B cell (primary cell): ENCODE results near the gene DIPK1B. TPM values are rescaled to one million over a fixed set of nuclear protein-coding genes. Genes with fewer than 3 reads are reported as not detected.

ENCODE experiments used
- ATAC-seq: fragments of 200-7000 bp; cut with Tn5 transposase; one replicate; pipeline ENCODE4 v1.10.0; 2021; ENCODE audit warnings: low read depth, mild to moderate bottlenecking, moderate number of reproducible peaks, moderate library complexity
- CTCF ChIA-PET: fragments of 350-600 bp; sonication (Branson Sonifier 250); formaldehyde crosslinking; loops from one replicate; lab custom pipeline; 2021; ENCODE audit warnings: antibody characterized with exemption, inconsistent platforms; lab: Charles Lee
- POLR2A ChIA-PET: fragments of 350-600 bp; sonication (Branson Sonifier 250); formaldehyde crosslinking; loops from one replicate; lab custom pipeline; 2021; ENCODE audit warnings: antibody characterized with exemption; lab: Charles Lee
- DNase-seq: peaks from one replicate; pipeline ENCODE4 v3.0.0; 2013
- H2AFZ ChIP-seq: 2 replicates; pipeline ENCODE4 v1.6.1; 2012; ENCODE audit warnings: mild to moderate bottlenecking, low read depth, low read length; ENCODE audit not compliant: insufficient read depth, poor library complexity, severe bottlenecking
- H3K27ac ChIP-seq, 2 donors: 1 replicate in 1 of 2; 2 replicates in 1 of 2; pipeline ENCODE4 v1.5.1; 2012 to 2013; ENCODE audit warnings: low read length in 2 of 2, mild to moderate bottlenecking in 2 of 2, moderate library complexity in 1 of 2
- H3K27me3 ChIP-seq, 4 experiments: fragments of 200-600 bp in 1 of 4; sonication (generic) in 1 of 4; replicated peaks in 1 of 4; 1 replicate in 2 of 4; 2 replicates in 2 of 4; pipeline versions ENCODE4 v1.6.1 to v1.7.0; 2013 to 2016; ENCODE audit warnings: low read length in 3 of 4, mild to moderate bottlenecking in 2 of 4, mixed read lengths in 1 of 4, moderate library complexity in 1 of 4; ENCODE audit not compliant: insufficient read depth in 4 of 4, control insufficient read depth in 3 of 4; ENCODE audit errors: control extremely low read depth in 1 of 4
- H3K36me3 ChIP-seq, 2 experiments: replicated peaks in 1 of 2; 1 replicate in 1 of 2; 2 replicates in 1 of 2; pipeline versions ENCODE4 v1.6.1 to v1.7.1; 2013; ENCODE audit warnings: low read length in 1 of 2; ENCODE audit not compliant: insufficient read depth in 2 of 2, control insufficient read depth in 1 of 2; ENCODE audit errors: control extremely low read depth in 1 of 2, extremely low read depth in 1 of 2
- H3K4me1 ChIP-seq, 2 donors: fragments of 200-600 bp in 1 of 2; sonication (generic) in 1 of 2; 1 replicate in 1 of 2; 2 replicates in 1 of 2; pipeline versions ENCODE4 v1.5.1 to v1.6.1; 2013 to 2017; ENCODE audit warnings: low read length in 2 of 2; ENCODE audit not compliant: control insufficient read depth in 2 of 2, insufficient read depth in 2 of 2
- H3K4me2 ChIP-seq: replicated peaks from 2 replicates; pipeline ENCODE3; 2012; ENCODE audit warnings: mild to moderate bottlenecking, low read depth, low read length; ENCODE audit not compliant: poor library complexity, severe bottlenecking
- H3K4me3 ChIP-seq, 5 experiments: fragments of 200-600 bp in 1 of 5; sonication (generic) in 1 of 5; 1 replicate in 3 of 5; 2 replicates in 2 of 5; pipeline versions ENCODE4 v1.5.1 to v1.7.0; 2011 to 2016; ENCODE audit warnings: low read length in 4 of 5, mild to moderate bottlenecking in 4 of 5, low read depth in 2 of 5, control low read depth in 1 of 5, moderate library complexity in 1 of 5; ENCODE audit not compliant: insufficient read depth in 1 of 5; ENCODE audit errors: control extremely low read depth in 1 of 5, extremely low read depth in 1 of 5
- H3K79me2 ChIP-seq: fragments of 200-600 bp; sonication (generic); one replicate; pipeline ENCODE4 v1.6.0; 2016; ENCODE audit warnings: low read length; ENCODE audit not compliant: control insufficient read depth, insufficient read depth
- H3K9ac ChIP-seq: fragments of 200-600 bp; sonication (generic); 2 replicates; pipeline ENCODE4 v1.6.1; 2017; ENCODE audit warnings: mild to moderate bottlenecking, low read length, moderate library complexity
- H3K9me3 ChIP-seq, 3 donors: one replicate each; pipeline versions ENCODE4 v1.6.1 to v1.7.1; 2013; ENCODE audit warnings: low read length in 2 of 3; ENCODE audit not compliant: control insufficient read depth in 2 of 3, insufficient read depth in 1 of 3; ENCODE audit errors: control extremely low read depth in 1 of 3
- H4K20me1 ChIP-seq: 2 replicates; pipeline ENCODE4 v1.6.0; 2012; ENCODE audit warnings: mild to moderate bottlenecking, low read length; ENCODE audit not compliant: insufficient read depth, control insufficient read depth, poor library complexity, severe bottlenecking
- H3K27ac Mint-ChIP-seq: one replicate; pipeline ENCODE4 v1.8.0; 2021; ENCODE audit warnings: mixed read lengths
- H3K27me3 Mint-ChIP-seq: one replicate; pipeline ENCODE4 v1.8.0; 2021; ENCODE audit warnings: mixed read lengths
- H3K4me1 Mint-ChIP-seq: one replicate; pipeline ENCODE4 v1.8.0; 2021; ENCODE audit warnings: mixed read lengths
- H3K4me3 Mint-ChIP-seq: one replicate; pipeline ENCODE4 v1.8.0; 2021; ENCODE audit warnings: mixed read lengths
- H3K9me3 Mint-ChIP-seq: one replicate; pipeline ENCODE4 v1.8.0; 2022; ENCODE audit warnings: mixed read lengths; ENCODE audit not compliant: insufficient read depth
- CTCF ChIP-seq: fragments of 200-600 bp; IDR thresholded peaks from one replicate; pipeline ENCODE4 v1.8.0; 2022; ENCODE audit warnings: antibody characterized with exemption, mild to moderate bottlenecking
- EZH2 ChIP-seq: IDR thresholded peaks from 2 replicates; pipeline ENCODE4 v1.6.1; 2012; ENCODE audit warnings: borderline replicate concordance, low read depth, mild to moderate bottlenecking, moderate library complexity, low read length; ENCODE audit not compliant: insufficient read depth, poor library complexity, severe bottlenecking
- WGBS: methylation state at CpG from one replicate; pipeline ENCODE4 v1.1.5; 2013; ENCODE audit warnings: missing lambda C conversion rate; ENCODE audit not compliant: insufficient coverage; 5-methylcytosine and 5-hydroxymethylcytosine counted together
- intact Hi-C: fragments of 100-400 bp; cut with micrococcal nuclease; formaldehyde crosslinking; loops from one replicate; pipeline ENCODE4 v1.10.0; 2022
- polyA plus RNA-seq: library from polyadenylated mRNA; depleted of rRNA; stranded (reverse); fragments of >200 nt; gene quantifications from 2 replicates; pipeline ENCODE4 v1.2.3, GENCODE V29; 2012
- total RNA-seq, 2 donors: library from RNA; stranded (reverse); fragments of 120-200 nt in 1 of 2; gene quantifications; 1 replicate in 1 of 2; 2 replicates in 1 of 2; pipeline versions ENCODE4 v1.2.3 to v1.2.4, GENCODE V29; 2013 to 2022

DIPK1B gene
- total and polyA plus RNA-seq, 2 donors (not counting 1 experiment from before 2014, with no cell fraction given): 9.6 TPM

- Histone ChIP-seq H3K9ac (no peak overlapping the region), H3K27me3 (peaks cover 0 to 23% (median 3%) of the 10 kb centered on the region in 4 experiments), H3K9me3 (peaks cover 0 to 1% (median 0%) of the 10 kb centered on the region in 3 donors), H3K4me1 (peaks cover 14 to 16% of the 10 kb centered on the region in 2 donors), H3K4me2 (no peak overlapping the region), H3K4me3 (no peak overlapping the region), H3K27ac (no peak overlapping the region), H3K36me3 (no peaks in the 10 kb centered on the region), H3K79me2 (no peaks in the 10 kb centered on the region), H2AFZ (no peak overlapping the region), H4K20me1 (no peaks in the 10 kb centered on the region)
- DNase-seq (no peak), ATAC-seq (no peak)
- Mint-ChIP-seq H3K4me3 (no peak overlapping the region), H3K27me3 (peaks cover 19% of the 10 kb centered on the region), H3K9me3 (no peaks in the 10 kb centered on the region), H3K4me1 (peaks cover 12% of the 10 kb centered on the region), H3K27ac (no peak overlapping the region)
- CTCF ChIA-PET: no interaction called here
- intact Hi-C loops: no loop called here
- 90% methylated on average over 21 of the region's 22 CpGs for WGBS
- no peak for TF ChIP-seq EZH2
- TF ChIP-seq CTCF: no peak
- POLR2A ChIA-PET: no interaction called here
Observed at GRCh38 chr9:136707849-136708517, 4.4 kb upstream of the DIPK1B start.

GRCh38 chr9:136709454-136710109 is 2.8 kb upstream of the DIPK1B start:
- 95% methylated on average over 24 of the region's 24 CpGs for WGBS
- Histone ChIP-seq H3K27me3 (peaks cover 0 to 36% (median 6%) of the 10 kb centered on the region in 4 experiments), H4K20me1 (no peaks in the 10 kb centered on the region), H3K79me2 (no peaks in the 10 kb centered on the region), H3K9me3 (peaks cover 0 to 4% (median 0%) of the 10 kb centered on the region in 3 donors), H3K4me1 (peaks cover 24 to 25% of the 10 kb centered on the region in 2 donors), H3K9ac (no peak overlapping the region), H3K4me2 (no peak overlapping the region), H3K36me3 (no peaks in the 10 kb centered on the region), H2AFZ (no peak overlapping the region), H3K27ac (no peak overlapping the region), H3K4me3 (no peak overlapping the region)
- Mint-ChIP-seq H3K4me3 (no peak overlapping the region), H3K27ac (no peak overlapping the region), H3K27me3 (peaks cover 27% of the 10 kb centered on the region), H3K4me1 (peaks cover 17% of the 10 kb centered on the region), H3K9me3 (no peaks in the 10 kb centered on the region)
- TF ChIP-seq CTCF: no peak
- no peak for TF ChIP-seq EZH2
- CTCF ChIA-PET: no interaction called here
- POLR2A ChIA-PET: no interaction called here
- DNase-seq (no peak), ATAC-seq (no peak)
- intact Hi-C loops: loop anchor here (10.0 kb wide), 1 partner anchor 45 kb away; the partner anchor contains the start of gene EGFL7
